Tibial nerve (tissue), 4 donors: ENCODE data around the gene MAT1A. TPM values are rescaled to one million over a fixed set of nuclear protein-coding genes. Genes with fewer than 3 reads are reported as not detected.

ENCODE experiments used
- DNase-seq, 2 donors: peaks; one replicate each; pipeline ENCODE4 v3.0.0-alpha.2; 2019; ENCODE audit warnings: low spot score in 2 of 2
- H3K27ac ChIP-seq, 4 donors: fragments of 200-600 bp; sonication (generic) in 3 of 4; one replicate each; pipeline ENCODE4 v1.5.1; 2017 to 2019; ENCODE audit warnings: mild to moderate bottlenecking in 1 of 4
- H3K27me3 ChIP-seq, 2 donors: fragments of 200-600 bp; sonication (generic) in 1 of 2; one replicate each; pipeline versions ENCODE4 v1.5.1 to v1.6.0; 2017 to 2019
- H3K36me3 ChIP-seq, 3 donors: fragments of 200-600 bp; sonication (generic); one replicate each; pipeline ENCODE4 v1.5.1; 2018 to 2019
- H3K4me1 ChIP-seq, 4 donors: fragments of 200-600 bp; sonication (generic) in 3 of 4; one replicate each; pipeline ENCODE4 v1.5.1; 2017 to 2019
- H3K4me3 ChIP-seq, 4 donors: fragments of 200-600 bp; sonication (generic) in 3 of 4; one replicate each; pipeline ENCODE4 v1.5.1; 2017 to 2019; ENCODE audit warnings: mild to moderate bottlenecking in 1 of 4, moderate library complexity in 1 of 4
- H3K9me3 ChIP-seq, 4 donors: fragments of 200-600 bp; sonication (generic) in 3 of 4; one replicate each; pipeline ENCODE4 v1.5.1; 2017 to 2019
- CTCF ChIP-seq, 5 experiments: fragments of 200-600 bp in 3 of 5; fragments of 450-650 bp in 2 of 5; sonication (generic) in 3 of 5; IDR thresholded peaks; one replicate each; pipeline ENCODE4 v1.5.1; 2016 to 2019; ENCODE audit warnings: antibody characterized with exemption in 5 of 5, mild to moderate bottlenecking in 3 of 5, moderate library complexity in 2 of 5
- EP300 ChIP-seq, 2 donors: sonication (generic); formaldehyde crosslinking; IDR thresholded peaks; one replicate each; pipeline ENCODE4 v1.6.1; 2017; ENCODE audit warnings: antibody characterized with exemption in 2 of 2, mild to moderate bottlenecking in 1 of 2
- POLR2A ChIP-seq, 2 donors: fragments of 450-650 bp; IDR thresholded peaks; one replicate each; pipeline ENCODE4 v1.6.1; 2017; ENCODE audit warnings: antibody characterized with exemption in 2 of 2, mild to moderate bottlenecking in 2 of 2, moderate library complexity in 2 of 2
- WGBS, 2 donors: methylation state at CpG; one replicate each; pipeline ENCODE4 v1.1.5; 2018; 5-methylcytosine and 5-hydroxymethylcytosine counted together
- total RNA-seq, 4 donors: library from RNA; depleted of rRNA; stranded (reverse); fragments of >200 nt; gene quantifications; one replicate each; pipeline ENCODE4 v1.1.0, GENCODE V29; 2016

MAT1A gene
- total RNA-seq, 4 donors from 2014 or later: not detected

DNA sequence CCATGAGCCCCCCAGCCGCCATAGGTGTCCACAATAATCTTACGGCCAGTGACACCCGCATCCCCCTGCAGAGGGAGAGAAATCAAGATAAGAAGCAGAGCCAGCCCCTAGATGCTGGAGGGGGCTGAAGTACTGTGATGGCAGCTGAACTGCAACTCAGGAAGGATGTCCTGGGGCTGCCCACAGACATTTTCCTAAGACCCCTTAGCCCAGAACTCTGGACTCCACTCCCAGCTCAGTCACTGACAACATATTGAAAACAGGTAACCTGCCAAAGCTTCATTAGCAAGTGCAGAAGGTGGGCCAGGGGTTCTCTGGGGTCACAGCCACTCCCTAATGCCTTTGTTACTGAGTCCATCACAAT, 14.3 kb downstream of the MAT1A start:
- Histone ChIP-seq H3K36me3 (no peaks in the 10 kb centered on the region), H3K27ac (no peak overlapping the region), H3K9me3 (no peaks in the 10 kb centered on the region), H3K27me3 (no peaks in the 10 kb centered on the region), H3K4me3 (no peak overlapping the region), H3K4me1 (no peaks in the 10 kb centered on the region)
- TF ChIP-seq POLR2A (IDR thresholded peaks at IDR 0.05) (no peak), EP300 (IDR thresholded peaks at IDR 0.05) (no peak), CTCF (IDR thresholded peaks at IDR 0.05) (no peak)
- WGBS, 2 donors: 87 to 100% methylated on average over 3 of the region's 3 CpGs
- DNase-seq: no peak

DNA sequence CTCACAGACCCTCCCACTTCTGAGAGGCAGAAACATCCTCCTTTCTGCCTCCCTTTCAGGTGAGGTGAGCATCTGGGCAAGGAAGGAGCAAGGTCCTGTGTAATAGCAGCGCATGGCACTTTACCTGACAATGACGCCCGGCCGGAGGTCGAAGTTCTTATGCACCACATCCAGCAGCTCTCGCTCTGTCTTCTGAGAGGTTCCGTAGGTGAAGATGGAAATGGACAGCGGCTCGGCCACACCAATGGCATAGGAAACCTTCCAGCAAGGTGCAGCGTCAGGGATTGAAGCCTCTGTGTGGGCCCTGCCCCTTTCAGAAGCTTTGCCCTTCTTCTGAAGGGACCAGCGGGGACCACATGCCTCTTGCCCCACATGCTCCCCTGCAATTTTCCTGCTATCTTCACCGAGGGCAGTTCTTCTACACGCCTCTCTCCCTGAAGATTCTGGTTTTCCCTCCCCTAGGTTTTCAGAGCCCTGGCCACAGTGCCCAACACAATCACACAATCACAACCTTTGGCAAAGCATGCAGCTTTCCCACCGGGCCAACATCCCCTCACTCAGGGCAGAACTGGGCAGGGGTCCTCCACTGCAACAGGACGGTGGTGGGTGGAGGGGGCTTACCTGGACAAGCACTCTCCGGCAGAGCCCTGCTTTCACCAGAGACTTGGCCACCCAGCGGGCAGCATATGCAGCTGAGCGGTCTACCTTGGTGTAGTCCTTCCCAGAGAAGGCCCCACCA, 14.9 kb downstream of the MAT1A start:
- H3K27me3 ChIP-seq: no peaks in the 10 kb centered on the region
- no peaks in the 10 kb centered on the region for H3K9me3 ChIP-seq
- H3K4me1 ChIP-seq: no peaks in the 10 kb centered on the region
- TF ChIP-seq POLR2A (IDR thresholded peaks at IDR 0.05): no peak
- TF ChIP-seq EP300 (IDR thresholded peaks at IDR 0.05): no peak
- no peak for TF ChIP-seq CTCF (IDR thresholded peaks at IDR 0.05)
- H3K36me3 ChIP-seq: no peaks in the 10 kb centered on the region
- H3K27ac ChIP-seq: no peak overlapping the region
- no peak for DNase-seq
- 86 to 91% methylated on average over 16 to 17 of the region's 18 CpGs for WGBS, 2 donors
- no peak overlapping the region for H3K4me3 ChIP-seq

DNA sequence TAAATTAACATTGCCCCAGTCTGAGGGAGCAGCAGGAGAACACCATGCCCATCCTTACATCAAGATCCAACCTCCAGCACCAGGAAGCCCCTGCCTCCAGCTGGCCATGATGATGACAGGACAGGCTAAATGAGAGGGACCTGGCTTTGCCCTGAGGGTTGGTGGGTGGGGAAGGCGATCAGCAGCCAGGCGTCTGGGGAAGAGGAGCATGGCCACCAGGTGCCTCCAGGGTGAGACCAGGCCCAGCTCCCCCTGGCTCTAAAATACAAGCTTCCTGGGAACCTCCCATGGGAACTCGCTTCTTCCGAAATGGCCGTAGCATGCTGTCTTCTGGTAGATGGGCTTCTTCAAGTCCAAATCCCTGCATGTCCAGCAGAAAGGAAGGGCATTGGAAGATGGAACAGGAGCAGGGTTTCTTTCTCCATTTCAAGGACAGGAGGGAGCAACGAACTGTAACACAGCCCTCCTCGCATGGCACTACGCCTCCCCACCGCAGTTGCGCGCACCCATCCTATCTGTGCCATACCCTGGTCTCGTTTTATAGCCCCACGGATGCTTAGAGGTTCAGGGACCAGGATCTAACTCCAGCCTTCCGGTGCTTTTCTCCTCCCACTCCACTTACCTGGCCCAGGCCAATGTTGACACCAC, 15.8 kb downstream of the MAT1A start:
- Histone ChIP-seq H3K9me3 (no peaks in the 10 kb centered on the region), H3K4me1 (no peaks in the 10 kb centered on the region), H3K4me3 (no peak overlapping the region), H3K27ac (no peak overlapping the region), H3K36me3 (no peaks in the 10 kb centered on the region), H3K27me3 (no peaks in the 10 kb centered on the region)
- DNase-seq: no peak
- WGBS, 2 donors: 83 to 94% methylated on average over 12 to 14 of the region's 14 CpGs
- TF ChIP-seq CTCF (IDR thresholded peaks at IDR 0.05): no peak
- TF ChIP-seq POLR2A (IDR thresholded peaks at IDR 0.05): no peak
- no peak for TF ChIP-seq EP300 (IDR thresholded peaks at IDR 0.05)

- 73 to 74% methylated on average over 7 of the region's 7 CpGs for WGBS, 2 donors
- Histone ChIP-seq H3K36me3 (no peaks in the 10 kb centered on the region), H3K27me3 (no peaks in the 10 kb centered on the region), H3K4me1 (no peaks in the 10 kb centered on the region), H3K4me3 (no peak overlapping the region), H3K9me3 (no peaks in the 10 kb centered on the region), H3K27ac (no peak overlapping the region)
- no peak for DNase-seq
- TF ChIP-seq POLR2A (IDR thresholded peaks at IDR 0.05) (no peak), EP300 (IDR thresholded peaks at IDR 0.05) (no peak), CTCF (IDR thresholded peaks at IDR 0.05) (no peak)
Observed at GRCh38 chr10:80272793-80273522, 16.5 kb downstream of the MAT1A start.

DNA sequence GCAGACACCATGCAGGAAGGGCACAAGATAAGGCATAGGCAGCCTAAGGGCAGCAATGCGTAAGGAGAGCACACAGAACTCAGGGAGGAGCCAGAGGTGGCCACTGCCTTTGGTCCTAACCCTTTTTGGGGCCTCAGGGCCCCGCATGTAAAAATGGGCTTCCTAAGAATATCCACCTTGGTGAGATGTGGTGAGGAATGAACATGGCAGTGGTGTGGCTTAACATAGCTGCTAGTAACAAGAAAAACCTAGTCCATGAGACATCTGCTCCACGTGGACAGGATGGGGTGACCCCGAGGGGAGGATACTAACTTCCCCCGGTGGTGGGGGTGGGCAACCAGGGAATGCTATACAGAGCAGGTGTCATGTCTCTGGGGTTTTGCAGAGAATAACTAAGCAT, 18.0 kb downstream of the MAT1A start:
- Histone ChIP-seq H3K36me3 (no peaks in the 10 kb centered on the region), H3K27ac (no peak overlapping the region), H3K9me3 (no peaks in the 10 kb centered on the region), H3K27me3 (no peaks in the 10 kb centered on the region), H3K4me3 (no peak overlapping the region), H3K4me1 (no peaks in the 10 kb centered on the region)
- no peak for DNase-seq
- WGBS, 2 donors: 60 to 71% methylated on average over 5 of the region's 5 CpGs
- TF ChIP-seq CTCF (IDR thresholded peaks at IDR 0.05) (no peak), EP300 (IDR thresholded peaks at IDR 0.05) (no peak), POLR2A (IDR thresholded peaks at IDR 0.05) (no peak)
